Fibroblast of the aortic adventitia (primary cell): Measurements from ENCODE around the gene SSU72. TPM values are rescaled to one million over a fixed set of nuclear protein-coding genes. Genes with fewer than 3 reads are reported as not detected.
"Not testable (repeated sequence)": the region's sequence is repeated elsewhere in the genome, so short reads cannot be mapped to it uniquely, and the experiment has no call there.

Experiments used
- DNase-seq: peaks from one replicate; pipeline ENCODE4 v3.0.0-alpha.2; 2010; ENCODE audit warnings: low read depth
- H3K4me3 ChIP-seq: 2 replicates; pipeline ENCODE4 v1.5.1; 2011; ENCODE audit warnings: low read depth, mild to moderate bottlenecking, control low read depth, low read length, moderate library complexity
- total RNA-seq: library from RNA; depleted of rRNA; stranded (reverse); fragments of >200 nt; gene quantifications from 2 replicates; pipeline ENCODE4 v1.2.3, GENCODE V29; 2012; ENCODE audit warnings: low replicate concordance
- TF ChIP-seq, protein P1 (sequence below): IDR thresholded peaks from 2 replicates; pipeline ENCODE4 v1.5.1; 2011; ENCODE audit warnings: mild to moderate bottlenecking, low read length, control low read depth, inconsistent platforms; ENCODE audit not compliant: insufficient read depth

The SSU72 gene
- total RNA-seq, 1 donor: 78.2 TPM

DNA sequence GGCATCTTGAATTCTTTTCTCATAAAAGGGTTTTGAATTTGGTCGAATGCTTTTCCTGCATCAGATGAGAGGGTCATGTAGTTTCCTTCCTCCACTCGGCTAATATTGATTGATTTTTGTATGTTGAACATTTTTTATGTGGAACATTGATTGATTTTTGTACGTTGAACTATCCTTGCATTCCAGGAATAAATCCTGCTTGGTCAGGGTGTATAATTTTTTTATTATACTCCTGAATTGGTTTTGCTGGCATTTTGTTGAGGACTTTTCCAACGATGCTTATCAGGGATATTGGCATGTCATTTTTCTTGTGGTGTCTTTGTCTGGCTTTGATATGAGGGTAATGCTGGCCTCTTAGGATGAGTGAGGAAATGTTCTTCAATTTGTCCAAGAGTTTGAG is 42.7 kb downstream of the SSU72 start:
- TF ChIP-seq, protein P1, sequence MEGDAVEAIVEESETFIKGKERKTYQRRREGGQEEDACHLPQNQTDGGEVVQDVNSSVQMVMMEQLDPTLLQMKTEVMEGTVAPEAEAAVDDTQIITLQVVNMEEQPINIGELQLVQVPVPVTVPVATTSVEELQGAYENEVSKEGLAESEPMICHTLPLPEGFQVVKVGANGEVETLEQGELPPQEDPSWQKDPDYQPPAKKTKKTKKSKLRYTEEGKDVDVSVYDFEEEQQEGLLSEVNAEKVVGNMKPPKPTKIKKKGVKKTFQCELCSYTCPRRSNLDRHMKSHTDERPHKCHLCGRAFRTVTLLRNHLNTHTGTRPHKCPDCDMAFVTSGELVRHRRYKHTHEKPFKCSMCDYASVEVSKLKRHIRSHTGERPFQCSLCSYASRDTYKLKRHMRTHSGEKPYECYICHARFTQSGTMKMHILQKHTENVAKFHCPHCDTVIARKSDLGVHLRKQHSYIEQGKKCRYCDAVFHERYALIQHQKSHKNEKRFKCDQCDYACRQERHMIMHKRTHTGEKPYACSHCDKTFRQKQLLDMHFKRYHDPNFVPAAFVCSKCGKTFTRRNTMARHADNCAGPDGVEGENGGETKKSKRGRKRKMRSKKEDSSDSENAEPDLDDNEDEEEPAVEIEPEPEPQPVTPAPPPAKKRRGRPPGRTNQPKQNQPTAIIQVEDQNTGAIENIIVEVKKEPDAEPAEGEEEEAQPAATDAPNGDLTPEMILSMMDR: no peak
- no peak overlapping the region for H3K4me3 ChIP-seq
- no peak for DNase-seq

DNA sequence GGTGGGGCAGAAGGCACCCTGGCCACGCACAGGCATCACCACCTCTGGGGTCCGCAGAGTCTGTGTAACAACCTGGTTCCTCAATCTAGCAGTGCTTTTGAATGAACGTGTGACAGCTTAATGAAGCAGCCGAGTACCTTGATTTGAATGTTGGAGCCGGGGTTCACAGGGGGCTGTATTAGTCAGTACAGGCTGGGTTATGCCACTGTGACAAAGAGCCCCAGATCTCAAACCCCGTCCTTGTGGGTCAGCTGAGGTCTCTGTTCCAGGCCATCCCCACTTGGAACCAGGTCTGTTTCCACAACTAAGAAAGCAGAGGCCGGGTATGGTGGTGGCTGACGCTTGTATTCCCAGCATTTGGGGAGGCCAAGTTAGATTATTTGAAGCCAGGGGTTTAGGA is 44.7 kb downstream of the SSU72 start:
- DNase-seq: no peak
- TF ChIP-seq, protein P1: no peak
- H3K4me3 ChIP-seq: no peak overlapping the region

DNA sequence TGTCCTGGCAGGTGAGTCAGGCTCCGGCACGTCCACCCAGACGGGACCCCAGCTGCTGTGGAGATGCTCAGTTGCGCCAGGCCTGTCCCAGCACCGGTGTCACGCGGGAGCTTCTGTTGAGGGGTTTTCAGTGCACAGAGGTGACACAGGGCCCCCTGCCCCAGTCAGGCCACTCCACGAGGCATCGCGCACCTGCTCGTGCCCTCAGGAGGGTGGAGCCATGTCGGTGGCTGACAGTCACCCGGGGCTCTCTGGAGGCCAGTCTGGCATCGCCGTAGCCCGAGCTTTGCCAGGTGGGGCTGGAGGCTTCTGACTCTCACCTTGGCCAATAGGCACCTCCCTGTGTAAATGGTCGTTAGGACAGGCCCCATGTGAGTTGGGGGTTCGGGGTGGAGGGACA is 45.3 kb downstream of the SSU72 start:
- DNase-seq: no peak
- H3K4me3 ChIP-seq: no peak overlapping the region
- TF ChIP-seq, protein P1: no peak

DNA sequence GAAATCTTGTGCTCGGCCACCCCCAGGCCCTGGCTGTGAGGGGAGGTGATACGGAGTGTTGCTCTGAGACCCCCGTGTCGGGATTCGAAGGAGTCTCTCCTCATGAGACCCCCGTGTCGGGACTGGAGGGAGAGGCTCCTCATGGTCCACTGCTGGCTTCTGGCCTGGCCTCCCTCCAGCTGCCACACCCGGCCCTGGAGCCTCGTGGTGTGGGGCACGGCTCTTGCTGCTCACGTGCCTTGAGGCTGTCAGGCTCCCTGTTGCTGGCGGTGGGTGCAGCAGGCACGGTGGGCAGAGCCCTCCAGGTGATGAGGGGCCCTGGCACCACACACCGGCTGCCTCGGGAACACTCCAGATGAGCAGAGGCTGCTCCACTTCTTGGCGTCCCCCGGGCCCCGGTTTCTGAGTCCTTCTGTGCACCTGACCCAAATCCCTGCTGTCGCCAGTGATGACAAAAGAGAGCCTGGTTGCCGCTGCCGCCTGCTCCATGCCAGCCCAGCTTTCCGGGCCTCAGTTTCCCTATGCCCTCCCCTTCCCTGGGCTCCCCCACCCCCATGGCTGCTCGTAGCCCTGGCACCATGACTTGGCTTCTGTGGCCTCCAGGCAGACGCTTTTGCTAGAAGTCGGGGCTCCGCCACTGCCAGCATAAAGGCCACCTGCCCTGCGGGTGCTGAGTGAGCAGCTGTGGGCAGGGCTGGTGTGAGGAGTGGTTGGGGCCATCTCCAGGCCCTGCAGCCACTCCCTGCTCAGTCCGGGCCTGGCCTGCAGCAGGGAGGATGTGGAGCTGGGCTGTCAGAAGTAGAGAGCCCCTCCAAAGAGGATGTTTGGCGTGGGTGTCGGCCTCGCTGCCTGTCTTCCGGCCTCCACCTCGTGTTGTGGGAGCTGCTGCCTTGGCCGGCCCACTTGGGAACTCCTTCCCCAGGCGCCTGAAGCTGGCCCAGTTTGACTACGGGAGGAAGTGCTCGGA is 46.1 kb downstream of the SSU72 start:
- TF ChIP-seq, protein P1: no peak
- no peak overlapping the region for H3K4me3 ChIP-seq
- no peak for DNase-seq

DNA sequence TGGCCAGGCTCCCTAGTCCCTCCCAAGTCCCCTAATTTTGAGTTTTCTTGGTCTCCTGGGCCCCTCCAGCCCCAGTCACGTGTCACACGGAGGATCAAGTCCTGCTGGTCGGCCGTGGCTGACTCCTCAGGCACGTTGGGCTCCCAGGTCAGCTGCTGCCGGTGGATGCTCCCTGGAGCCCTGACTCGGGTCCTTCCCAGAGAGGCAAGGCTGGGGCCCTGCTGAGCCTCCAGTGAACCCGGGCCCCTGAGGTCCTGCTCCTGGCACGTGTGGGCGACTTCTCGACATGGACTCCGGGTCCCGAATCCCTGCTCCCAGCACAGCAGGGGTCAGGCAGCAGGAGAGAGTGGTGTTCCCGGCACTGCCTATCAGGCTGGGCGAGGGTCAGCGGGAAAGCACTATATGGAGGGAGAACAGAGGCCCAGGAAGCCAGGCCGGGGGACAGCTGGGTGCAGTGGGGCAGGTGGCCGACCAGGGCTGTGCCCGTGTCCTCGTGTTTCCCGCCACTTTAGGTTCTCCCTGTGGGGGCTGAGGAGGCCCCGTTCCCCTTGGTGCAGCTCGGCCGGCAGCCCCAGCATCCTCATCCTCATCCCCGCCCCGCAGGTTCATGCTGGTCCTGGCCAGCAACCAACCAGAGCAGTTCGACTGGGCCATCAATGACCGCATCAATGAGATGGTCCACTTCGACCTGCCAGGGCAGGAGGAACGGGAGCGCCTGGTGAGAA is 47.4 kb downstream of the SSU72 start:
- no peak overlapping the region for H3K4me3 ChIP-seq
- TF ChIP-seq, protein P1: no peak
- no peak for DNase-seq

DNA sequence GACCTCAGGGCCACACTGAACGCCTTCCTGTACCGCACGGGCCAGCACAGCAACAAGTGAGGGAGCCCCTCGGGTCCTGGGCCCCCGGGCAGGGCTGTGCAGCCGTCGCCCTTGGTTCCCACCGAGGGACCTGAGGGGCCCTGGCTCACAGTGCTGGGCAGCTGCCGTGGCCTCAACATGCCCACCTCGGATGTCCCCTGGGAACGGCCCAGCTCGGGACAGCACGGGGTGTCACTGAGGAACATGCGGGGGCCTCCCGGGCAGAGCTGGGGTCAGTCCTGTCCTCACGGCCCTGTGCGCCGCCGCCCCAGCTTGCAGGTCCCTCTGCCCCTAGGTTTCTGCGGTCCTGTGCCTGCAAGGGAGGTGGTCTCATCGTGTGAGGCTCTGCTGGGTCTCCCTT is 48.2 kb downstream of the SSU72 start:
- DNase-seq, H3K4me3 ChIP-seq: not testable (repeated sequence)

DNA sequence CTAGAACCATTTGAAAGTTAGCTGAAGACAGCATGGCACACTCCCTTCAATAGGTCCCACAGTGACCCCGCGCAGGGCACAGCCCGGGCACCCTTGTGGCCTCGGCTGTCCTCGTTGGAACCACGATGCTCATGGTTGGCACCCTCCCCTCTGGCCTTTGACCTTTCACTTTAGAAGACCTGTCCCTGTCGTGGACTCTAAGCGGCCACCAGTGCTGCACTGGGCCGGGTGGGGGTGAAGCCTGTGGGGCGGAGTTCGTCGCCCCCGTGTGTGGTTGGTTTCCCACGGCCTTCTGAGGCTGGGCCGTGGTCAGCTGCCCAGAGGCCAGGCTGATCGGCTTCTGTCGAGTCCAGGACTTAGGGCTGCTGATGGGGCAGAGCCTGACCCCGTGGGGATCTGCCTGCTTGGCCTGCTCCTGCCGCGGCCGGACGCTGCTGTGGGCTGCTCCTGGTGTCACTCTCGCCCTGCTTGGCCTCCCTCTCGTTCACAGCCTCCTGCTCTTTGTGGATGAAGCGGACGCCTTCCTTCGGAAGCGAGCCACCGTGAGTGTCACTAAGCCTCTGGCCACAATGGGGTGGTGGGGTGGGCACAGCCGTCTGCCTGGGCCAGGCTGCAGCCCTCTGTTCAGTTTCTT is 49.8 kb downstream of the SSU72 start:
- DNase-seq, H3K4me3 ChIP-seq: not testable (repeated sequence)

DNA sequence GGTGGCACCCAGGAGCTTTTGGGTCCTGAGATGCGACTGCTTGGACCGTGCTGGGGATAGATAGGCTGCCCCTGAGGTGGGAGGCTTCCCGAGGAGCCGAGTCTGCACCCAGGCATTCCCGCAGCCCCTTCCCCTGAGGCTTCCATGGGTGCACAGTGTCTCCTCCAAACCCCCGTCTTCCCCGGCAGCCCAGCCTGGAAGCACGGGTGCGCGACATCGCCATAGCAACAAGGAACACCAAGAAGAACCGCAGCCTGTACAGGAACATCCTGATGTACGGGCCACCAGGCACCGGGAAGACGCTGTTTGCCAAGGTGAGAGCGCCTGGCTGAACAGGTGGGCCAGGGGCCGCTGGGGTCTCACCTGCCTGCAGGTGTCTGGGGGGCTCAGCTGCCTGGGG is 51.0 kb downstream of the SSU72 start:
- H3K4me3 ChIP-seq, DNase-seq: not testable (repeated sequence)

DNA sequence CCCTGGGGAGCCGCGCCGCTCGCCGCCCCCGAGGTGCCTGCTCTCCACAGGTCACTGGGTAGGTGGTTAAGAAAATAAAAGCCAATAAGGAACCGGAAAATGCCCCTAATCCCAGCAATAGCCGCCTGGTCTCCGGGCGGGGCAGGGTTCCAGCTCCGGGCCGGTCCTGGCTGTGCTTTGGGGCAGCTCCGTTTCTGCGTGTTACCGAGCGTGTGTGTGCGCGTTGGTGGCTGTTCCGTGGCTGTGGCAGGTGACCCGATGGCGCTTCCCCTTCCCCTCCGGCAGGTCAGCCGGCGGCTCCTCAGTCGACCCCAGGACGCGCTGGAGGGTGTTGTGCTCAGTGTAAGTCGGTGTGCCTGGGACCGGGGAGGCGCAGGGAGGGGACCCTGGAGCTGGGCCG is 51.4 kb downstream of the SSU72 start:
- H3K4me3 ChIP-seq, DNase-seq: not testable (repeated sequence)

DNA sequence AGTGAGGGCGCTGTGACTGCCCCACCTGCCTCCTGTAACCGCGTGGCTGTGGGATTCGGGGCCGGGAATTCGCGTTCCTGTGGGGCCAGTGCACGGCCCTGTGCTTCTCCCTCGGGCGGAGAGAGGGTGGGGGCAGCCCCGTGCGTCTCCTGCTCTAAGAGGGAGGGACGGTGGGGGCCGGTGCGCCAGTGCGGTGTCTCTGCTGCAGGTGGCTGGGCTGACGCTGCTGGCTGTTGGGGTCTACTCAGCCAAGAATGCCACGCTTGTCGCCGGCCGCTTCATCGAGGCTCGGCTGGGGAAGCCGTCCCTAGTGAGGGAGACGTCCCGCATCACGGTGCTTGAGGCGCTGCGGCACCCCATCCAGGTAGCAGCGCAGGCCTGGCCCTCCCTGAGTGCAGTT is 52.1 kb downstream of the SSU72 start:
- not testable (repeated sequence) for DNase-seq

More for the DNA sequence above, 52.1 kb downstream of the SSU72 start:
- not testable (repeated sequence) for H3K4me3 ChIP-seq
